Activated CD8-positive, alpha-beta memory T cell treated with anti-CD3 and anti-CD28 coated beads for 4 hours (primary cell): ENCODE data around the gene IGHMBP2.

ENCODE experiments used
- DNase-seq, 2 donors: peaks; one replicate each; pipeline ENCODE4 v3.0.0-alpha.2; 2020; ENCODE audit warnings: low read depth in 2 of 2

IGHMBP2 gene

GRCh38 chr11:68980776-68981065 is 77.0 kb downstream of the IGHMBP2 start, which contains the start of gene MRGPRD:
Gene MRGPRD (minus strand): TSS chr11:68980986. CDS start chr11:68980986, 0 bp downstream.
- no peak for DNase-seq

GRCh38 chr11:68982134-68982533 is 78.4 kb downstream of the IGHMBP2 start:
- DNase-seq: no peak

- DNase-seq: no peak
These were observed 80.1 kb downstream of the IGHMBP2 start for GRCh38 chr11:68983801-68984200.

- DNase-seq: no peak
These were observed 83.5 kb downstream of the IGHMBP2 start for GRCh38 chr11:68987211-68987610.

GRCh38 chr11:68988491-68988890 is 84.8 kb downstream of the IGHMBP2 start:
- DNase-seq: no peak
